ENCODE measurements around the gene IL23A.
"Not testable (repeated sequence)": the region's sequence is repeated elsewhere in the genome, so short reads cannot be mapped to it uniquely, and the experiment has no call there.

IL23A gene

DNA sequence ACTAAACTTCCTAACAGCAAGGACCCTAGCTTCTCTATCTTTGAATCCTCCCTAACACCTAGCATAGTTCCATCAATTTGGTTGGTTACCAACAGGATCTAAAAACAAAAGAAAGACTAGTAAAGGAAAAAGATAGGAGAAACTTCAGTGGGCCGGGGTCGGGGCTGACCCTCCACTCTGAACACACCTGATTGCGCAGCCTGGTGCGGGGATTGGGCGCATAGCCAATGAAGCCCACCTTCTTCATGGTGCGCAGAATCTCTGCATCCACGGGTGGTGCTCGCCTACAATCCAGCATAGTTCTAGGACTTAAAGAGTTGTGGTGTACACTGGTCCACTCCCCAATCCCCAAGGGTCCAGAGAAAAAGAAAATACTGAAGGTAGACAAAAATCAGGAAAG is 12.6 kb upstream of the IL23A start:
- DNase-seq (ENCODE audit: low spot score) = no peak

DNA sequence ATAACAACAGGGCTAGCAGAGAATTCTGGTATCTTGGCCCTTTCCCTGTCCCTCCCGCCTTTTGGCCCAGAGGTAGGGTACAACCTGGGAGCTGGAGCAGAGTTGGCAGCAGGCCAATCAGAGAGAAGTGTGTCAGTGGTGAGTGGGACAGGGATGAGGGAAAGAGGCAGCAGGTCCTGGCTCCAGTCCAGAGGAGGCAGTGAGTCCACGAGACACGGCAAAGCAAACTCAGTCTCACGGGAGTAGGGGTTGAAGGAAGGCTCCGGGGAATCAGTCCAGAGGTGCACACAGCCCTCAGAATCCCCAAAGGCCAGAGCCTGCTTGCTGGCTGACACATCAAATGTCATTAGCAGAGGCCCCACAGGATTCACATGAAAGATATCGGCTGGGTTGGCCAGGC is 12.2 kb upstream of the IL23A start:
- no peak for DNase-seq (ENCODE audit: low spot score)

DNA sequence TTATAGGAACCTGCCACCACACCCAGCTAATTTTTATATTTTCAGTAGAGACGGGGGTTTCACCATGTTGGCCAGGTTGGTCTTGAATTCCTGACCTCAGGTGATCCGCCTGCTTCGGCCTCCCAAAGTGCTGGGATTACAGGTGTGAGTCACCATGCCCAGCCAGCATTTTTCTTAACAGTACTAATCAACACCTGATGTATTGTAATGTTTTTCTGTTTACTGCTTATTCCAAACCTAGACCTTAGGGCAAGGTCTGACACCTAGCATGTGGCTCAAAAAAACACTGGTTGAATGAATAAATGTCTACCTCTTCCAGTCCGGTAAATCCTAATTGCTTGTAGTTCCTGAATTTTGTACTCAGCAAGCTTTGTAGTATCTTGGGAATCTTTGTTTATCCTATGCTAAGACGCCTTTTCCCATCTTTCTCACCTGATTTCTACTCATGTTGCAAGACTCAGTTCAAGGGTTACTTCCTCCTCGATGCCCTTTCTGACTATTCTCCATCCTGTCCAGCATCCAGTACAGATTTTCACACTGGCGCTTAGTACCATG is 7.7 kb upstream of the IL23A start:
- DNase-seq (ENCODE audit: low spot score) = no peak

DNA sequence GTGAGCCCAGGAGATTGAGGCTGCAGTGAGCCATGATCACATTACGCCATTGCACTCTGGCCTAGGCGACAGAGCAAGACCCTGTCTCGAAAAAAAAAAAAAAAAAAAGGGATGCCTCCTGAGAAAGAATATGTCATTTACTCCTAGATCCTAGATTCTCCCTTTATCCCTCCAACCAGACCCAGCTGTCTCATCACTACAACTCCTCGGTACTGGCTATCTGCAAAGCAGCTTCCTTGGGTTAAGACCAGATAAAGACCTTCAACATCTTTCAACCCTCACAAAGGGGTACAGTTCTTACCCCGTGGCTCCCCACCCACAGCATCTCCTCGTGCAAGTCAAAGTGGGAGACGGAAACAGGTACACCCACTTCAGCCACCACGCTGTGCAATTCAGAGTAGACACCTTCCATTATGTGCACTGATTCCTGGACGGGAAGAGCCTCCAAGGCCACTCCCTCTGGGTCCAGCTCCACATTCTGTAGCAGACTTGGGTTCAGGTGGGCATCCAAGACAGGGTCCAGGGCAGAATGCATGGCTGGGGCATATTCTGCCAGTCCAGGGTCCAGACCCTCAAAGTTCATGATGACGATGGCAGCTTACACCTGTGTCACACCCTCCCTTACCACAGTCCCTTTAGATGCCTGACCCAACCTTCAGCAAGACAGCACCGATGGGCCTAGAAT is 6.0 kb upstream of the IL23A start:
- DNase-seq (ENCODE audit: low spot score) = no peak

DNA sequence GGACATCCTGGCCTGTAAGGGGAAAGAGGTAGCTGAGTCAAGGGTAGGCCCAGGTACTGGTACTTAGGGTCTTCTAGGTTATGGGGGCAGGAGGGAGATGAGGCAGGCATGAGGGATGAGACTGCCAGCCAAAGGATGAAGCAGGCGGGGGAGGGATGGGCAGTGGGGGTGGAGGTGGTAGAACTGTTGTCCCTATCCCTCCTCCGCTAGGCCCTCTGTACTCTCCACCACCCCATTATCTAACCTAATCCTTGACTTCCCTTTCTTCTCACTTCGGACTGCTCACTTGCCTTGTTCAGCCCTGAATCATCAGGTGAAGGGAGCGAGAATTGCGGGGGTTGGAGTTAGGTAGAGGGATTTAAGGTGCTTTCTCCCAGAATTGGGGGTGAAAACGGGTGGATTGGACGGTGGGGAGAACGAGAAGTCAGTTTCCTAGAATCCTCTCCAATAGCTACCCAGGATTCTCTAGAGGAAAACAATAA is 5.4 kb upstream of the IL23A start:
- peak; percentile 42 for DNase-seq (ENCODE audit: low spot score)

DNA sequence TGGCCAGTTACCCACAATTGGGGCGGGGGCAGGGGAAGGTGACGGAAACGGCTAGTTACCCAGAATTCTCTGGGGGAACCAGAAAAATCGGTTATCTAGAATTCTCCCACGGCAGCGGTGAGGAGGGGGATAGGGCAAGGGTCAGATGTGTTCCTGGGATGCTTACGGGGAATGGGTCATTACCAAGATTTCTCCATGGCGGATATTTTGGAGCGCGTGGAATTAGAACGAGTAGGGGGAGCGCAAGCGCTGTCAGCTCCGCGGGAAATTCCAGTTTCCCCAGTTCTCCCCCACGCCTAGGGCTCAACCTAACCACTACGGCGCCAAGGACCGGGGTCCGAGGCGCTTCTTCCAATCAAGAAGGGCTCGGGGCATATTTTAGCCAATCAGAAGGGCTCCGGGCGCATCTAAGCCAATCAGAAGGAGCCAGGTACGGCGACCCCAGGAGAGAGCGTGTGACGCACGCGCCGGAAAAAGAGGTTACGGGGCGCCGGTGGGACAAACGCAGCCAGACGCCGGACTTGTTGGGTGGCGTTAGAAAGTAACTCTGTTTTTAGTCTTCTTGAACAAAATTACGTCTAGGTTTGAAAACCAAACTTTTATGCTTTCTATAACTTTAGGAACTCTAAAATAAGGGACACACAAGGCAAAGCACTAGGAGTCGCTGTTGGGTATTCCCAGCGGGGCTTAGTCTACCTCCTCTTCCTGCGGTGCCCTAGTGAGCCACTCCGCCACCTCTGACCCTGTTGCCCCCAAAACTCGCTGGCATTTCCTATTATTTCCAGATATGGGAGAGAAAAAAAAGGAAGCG is 4.8 kb upstream of the IL23A start, which contains the start of gene PAN2:
Gene PAN2 (minus strand): TSS at position 322 of the 811 bp plus-strand sequence. CDS start 906 bp downstream, outside the sequence.
- peak; percentile 100 for DNase-seq (ENCODE audit: low spot score)

DNA sequence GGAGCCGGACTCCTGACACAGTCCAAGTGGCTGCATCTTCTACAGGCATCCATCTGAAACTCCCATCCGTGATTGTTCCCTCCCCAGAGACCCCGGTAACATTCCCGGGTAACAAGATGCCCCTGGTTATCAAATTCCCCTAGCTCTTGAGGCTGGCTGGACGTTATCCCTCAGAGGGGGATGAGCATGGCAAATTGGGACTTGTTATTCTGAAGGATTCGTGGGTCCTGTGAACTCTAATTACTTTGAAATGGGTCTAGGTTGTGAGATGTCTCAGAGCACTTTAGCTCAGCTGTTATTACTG is 4.2 kb upstream of the IL23A start:
- DNase-seq (ENCODE audit: low spot score) = no peak

DNA sequence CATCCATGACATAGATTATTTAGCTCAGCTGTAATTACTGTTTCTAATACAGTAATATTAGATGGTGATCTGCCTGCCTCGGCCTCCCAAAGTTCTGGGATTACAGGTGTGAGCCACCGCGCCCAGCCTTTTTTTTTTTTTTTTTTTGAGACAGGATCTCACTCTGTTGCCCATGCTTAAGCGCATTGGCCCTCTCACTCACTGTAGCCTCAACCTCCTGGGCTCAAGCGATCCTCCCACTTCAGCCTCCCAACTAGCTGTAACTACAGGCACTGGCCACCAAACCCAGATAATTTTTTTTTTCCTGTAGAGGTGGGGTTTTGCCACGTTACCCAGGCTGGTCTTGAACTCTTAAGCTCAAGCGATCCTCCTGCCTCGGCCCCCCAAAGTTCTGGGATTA is 3.2 kb upstream of the IL23A start:
- not testable (repeated sequence) for DNase-seq (ENCODE audit: low spot score)

DNA sequence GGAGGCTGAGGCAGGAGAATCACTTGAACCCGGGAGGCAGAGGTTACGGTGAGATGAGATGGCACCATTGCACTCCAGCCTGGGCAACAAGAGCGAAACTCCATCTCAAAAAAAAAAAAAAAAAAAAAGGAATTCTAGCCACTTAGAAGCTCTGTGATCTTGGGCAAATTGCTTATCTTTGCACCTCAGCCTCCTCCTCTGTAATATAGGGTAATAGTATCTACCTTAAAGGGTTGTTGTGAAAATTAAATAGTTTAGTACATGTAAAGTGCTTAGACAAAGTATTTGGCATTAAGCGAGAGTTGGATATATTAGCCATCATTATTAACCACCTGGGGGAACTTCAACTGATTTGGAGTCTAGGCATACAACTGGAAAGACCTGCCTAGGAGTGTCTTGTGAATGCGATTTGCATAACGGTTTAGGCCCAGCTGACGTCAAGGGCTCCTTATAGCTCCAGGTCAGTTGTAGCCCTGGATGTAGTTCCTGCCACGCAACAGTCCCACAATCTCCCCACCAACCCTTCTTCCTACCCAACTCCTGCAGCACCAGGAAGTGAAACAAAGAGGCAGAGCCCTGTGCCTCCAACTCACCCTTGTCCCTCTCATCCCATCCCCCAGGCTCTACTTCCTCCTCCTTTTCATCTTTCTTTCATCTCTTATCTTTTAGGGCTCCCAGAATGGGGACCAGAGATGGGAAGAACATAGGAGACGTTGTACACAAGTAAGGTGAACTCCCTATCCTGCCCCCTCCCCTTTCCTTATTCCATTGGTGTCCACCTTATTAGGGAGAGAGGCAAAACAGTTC is 2.1 kb upstream of the IL23A start:
- DNase-seq (ENCODE audit: low spot score) = no peak

DNA sequence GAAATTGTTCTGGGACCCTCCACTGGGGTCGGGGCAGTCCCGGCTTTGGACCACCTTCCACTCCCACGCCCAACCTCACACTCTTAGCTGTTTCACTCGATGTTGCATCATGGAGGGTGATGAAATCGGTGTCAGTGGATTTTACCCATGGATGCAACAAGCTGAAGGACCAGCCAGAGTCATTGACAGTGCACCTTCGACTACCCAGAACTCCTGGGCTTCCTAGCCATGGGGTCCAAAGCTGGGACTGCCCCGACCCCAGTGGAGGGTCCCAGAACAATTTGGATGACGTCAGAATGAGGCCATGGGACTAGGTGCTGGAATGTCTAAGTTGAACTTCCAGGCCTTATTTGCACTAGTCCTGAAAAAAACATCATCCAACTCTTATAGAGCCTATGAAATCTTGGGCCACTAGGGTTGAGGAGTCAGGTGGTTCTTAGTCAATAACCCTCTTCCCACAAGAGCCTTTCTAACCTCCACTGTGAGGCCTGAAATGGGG is 882 bp upstream of the IL23A start:
- DNase-seq (ENCODE audit: low spot score) = no peak

DNA sequence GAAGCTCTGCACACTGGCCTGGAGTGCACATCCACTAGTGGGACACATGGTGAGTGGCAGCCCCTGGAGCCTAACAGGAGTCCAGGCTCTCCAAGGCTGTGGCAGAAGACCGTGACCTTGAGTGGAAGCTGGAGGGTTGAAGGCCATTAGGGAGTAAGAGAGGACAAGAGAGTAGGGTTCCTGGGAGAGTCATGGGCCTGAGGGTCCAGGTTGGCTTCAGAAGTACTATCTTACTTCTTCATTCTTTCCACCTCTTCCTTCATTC is 406 bp downstream of the IL23A start:
- DNase-seq (ENCODE audit: low spot score) = no peak

DNA sequence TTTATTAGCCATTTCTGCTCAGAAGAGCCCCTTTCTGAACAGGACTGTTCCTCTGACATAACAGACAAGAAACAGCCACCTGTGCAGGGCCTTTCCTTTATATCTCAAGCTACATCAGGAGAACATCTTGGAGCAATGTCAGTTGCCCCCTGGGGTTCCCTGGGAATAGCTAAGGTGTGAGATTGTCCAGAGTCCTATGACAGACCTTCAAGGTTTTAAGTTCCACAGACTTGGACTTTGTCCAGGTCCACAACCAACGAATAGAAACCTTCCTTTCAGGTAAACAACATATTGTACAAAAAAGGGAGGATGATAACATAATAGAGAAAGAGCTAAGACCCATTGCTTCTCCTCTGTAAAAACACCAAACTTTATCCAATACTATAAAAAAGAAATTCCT is 2.9 kb downstream of the IL23A start:
- DNase-seq (ENCODE audit: low spot score) = no peak

DNA sequence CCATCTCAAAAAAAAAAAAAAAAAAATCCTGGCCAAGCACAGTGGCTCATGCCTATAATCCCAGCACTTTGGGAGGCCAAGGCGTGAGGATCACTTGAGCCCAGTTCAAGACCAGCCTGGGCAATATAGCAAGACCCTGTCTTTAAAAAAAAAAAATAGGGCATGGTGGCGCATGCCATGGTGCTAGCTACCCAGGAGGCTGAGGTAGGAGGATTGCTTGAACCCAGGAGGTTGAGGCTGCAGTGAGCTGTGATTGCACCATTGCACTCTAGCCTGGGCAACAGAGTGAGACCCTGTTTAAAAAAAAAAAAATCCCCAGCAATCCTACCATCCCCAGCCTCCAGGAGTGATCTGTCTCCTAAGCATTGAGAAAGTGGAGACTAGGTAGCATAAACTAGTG is 3.6 kb downstream of the IL23A start:
- DNase-seq (ENCODE audit: low spot score) = not testable (repeated sequence)

DNA sequence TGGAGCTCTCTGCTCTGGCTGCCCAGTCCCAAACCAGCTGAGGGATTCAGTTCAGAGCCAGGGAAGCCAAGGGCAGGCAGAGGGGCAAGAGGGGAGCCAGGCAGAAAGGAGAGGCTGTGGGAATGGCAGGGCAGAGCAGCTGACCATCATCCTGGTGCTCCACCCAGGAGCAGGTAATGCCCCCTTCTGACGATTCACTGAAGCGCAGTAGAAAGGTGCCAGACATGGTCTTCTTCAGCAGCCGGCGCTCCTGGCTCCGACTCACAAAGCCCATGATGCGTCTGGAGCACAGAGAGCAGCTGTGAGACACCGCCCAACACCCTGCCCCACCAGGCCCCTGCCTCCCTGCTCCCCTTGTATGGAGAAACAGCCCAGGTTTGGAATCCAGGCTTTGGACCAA is 8.0 kb downstream of the IL23A start:
- DNase-seq (ENCODE audit: low spot score) = no peak

DNA sequence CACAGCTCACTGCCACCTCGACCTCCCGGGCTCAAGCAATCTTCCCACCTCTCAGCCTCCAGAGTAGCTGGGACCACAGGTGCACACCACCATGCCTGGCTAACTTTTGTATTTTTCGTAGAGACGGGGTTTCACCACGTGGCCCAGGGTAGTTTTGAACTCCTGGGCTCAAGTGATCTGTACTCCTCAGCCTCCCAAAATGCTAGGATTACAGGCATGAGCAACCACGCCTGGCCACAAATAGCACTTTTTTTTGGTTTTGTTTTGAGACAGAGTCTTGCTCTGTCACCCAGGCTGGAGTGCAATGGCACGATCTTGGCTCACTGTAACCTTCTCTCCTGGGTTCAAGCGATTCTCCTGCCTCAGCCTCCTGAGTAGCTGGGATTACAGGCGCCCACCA is 8.6 kb downstream of the IL23A start:
- not testable (repeated sequence) for DNase-seq (ENCODE audit: low spot score)

DNA sequence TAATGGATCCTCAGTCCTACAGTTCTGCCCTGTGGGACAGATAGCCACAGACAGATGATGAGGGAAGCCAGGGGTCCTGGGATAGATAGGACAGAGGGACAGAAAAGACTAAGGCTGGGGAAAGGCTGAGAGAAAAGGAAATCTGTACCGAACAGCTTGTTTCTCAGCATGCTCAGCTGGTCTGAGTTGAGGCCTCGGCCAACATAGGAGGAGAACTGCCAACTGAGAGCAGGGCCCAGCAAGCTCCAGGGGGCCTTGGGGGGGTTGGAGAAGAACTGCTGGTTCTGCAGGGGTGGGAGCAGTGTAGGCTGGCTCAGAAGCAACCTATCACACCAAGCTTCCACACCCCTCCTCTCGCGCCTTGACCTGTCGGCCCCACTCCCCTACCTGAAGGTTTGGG is 10.1 kb downstream of the IL23A start:
- no peak for DNase-seq (ENCODE audit: low spot score)

DNA sequence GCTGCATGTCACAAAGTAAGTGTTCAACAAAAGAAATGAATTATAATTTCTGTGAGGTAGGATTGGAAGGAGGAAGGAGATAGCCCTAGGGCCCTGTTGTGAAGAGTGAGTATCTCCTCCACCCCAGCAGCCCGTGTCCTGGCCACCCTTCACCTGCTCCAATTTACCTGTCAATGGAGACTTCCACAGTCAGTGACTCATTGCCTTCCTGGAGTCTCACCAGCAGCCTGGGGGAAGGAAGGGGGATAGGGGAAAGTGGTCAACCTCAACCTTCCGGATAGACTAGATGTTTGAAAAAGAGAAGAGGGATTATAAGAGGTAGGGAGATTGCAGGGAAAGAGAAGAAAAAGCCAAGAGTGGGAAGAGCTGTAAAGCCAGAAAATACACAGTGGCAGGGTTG is 12.0 kb downstream of the IL23A start:
- no peak for DNase-seq (ENCODE audit: low spot score)

DNA sequence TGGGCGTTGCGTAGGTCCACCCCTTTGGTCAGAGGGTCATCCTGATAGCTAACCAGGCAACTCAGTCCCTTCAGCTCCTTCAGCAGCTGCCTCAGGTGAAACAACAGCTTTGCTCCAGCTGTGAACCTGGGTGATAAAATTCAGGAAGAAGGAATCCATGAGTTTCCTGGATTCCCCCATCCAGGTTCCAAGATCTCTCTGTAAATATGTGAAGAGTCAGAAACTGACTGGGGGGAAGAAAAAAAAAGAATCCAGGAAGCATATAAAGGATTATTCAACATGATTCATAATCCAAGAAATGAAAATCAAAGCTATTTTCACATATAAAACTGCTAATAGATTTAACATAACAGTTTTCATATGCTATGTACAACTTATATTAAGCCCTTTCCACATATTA is 12.6 kb downstream of the IL23A start:
- DNase-seq (ENCODE audit: low spot score) = no peak

DNA sequence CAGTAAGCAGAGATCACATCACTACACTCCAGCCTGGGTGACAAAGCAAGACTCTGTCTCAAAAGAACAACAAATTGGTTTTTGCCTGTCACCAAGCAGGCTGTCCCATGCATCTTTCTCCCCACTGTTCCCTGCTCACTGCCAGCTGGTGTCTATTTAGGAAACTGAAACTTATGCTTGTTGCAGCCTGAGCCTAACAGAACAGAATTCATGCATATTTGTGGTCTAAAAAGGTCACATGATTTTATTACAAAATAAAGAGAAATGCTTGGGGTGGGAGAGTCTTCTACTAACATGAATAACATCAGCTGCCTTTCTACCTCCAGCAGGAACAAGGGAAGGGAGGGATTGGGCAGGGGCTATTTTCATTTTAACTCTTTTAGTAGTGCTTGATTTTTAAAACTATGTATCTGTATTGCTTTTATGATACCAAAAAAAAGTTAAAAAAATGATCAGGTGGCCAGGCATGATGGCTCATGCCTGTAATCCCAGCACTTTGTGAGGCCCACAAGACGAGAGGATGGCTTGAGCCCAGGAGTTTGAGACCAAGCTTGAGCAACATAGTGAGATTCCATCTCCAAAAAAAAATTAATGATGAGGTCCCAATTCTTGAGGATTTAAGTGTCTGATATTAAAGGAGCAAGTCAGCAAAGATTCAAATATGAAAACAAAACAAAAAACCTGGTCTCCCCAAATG is 20.3 kb downstream of the IL23A start:
- no peak for DNase-seq (ENCODE audit: low spot score)

DNA sequence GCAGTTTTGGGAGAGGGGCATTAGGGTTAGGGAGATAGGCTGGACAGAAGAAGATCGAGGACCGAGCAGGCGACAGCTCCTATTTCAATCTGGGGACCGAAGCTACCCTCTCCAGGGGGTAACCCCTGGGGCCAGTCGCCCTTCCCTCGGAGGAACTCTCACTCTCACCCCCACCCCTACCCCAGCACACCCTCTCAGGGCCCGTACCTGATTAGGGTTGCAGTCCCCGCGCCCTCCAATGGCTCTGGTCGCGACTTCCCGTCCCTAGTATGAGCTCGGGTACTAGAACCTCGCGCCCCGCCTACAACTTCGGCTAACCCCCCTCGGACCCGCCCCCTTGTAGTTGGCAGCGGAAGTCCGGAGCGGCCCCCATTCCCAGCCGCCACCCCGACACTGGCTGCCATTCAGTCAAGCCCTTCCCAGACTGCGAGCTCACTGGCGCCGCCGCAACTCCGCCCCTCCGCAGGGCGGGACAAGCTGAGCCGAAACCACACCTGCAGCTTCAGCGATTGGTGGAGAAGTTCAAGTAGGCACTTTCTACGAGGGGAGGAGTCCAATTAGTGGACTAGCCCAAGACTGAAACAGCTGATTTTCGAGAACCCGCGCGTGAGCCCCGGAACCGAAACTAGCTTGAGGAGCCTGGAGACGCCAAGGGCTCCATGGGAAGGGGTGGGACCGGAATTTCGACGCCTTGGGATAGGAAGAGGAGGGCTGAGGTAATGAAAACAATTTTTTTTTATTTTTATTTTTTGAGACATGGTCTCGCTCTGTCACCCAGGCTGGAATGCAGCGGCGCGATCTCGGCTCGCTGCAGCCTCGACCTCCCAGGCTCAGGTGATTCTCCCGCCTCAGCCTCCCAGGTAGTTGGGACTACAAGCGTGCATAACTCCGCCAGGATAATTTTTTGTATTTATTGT is 21.4 kb downstream of the IL23A start, which contains the start of gene STAT2:
Gene STAT2 (minus strand): TSS at position 257 of the 917 bp plus-strand sequence. CDS start 3,536 bp downstream, outside the sequence.
- peak; percentile 97 for DNase-seq (ENCODE audit: low spot score)

Measured in iPS-NIHi11 (cell line).